ENCODE data around the gene KDM5B. TPM values are rescaled to one million over a fixed set of nuclear protein-coding genes. Genes with fewer than 3 reads are reported as not detected.

KDM5B gene
- total RNA-seq, 2 experiments from 2014 or later = 59.5 to 70.3 TPM

DNA sequence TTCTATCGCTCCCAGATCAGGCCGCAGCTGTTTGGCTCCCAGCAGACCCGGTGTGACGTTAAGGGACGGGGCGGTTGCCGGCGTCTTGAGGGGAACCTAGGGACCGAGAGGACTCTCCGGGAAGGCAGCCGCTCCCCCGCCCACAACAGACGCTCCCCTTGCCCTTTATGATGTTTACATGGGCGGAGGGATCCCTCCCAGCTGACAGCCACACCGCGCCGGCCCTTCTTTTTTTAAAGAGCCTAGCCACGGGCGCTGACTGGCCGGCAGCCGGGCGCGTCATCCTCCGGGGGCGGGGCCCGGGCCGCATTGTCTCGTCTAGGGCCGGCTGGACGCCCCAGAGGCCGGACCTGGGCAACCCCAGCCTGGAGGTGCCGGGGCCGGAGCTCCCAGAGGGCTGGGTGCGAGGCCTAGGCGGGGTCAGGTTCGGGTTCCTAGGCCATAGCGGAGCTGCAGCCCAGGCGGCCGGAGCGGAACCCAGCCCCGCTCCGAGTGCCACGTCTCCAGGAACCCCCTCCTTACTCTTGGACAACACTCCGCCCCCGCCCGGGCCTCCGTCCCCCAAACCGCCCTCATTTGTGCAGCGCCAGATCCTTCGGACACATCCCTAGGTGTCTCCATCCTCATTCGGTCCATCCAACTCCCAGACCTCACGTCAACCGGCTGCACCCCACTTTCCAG, 2.5 kb upstream of the KDM5B start, which contains the start of gene PCAT6:
PCAT6 (plus strand) TSS at position 340 of the 681 bp plus-strand sequence.
- CTCF ChIA-PET = interaction anchor here (0.8 to 1.2 kb wide), 2 partner anchors 10 to 43 kb away, joined by 3 read pairs; no protein-coding TSS in a partner anchor
- H3K4me1 Mint-ChIP-seq = peaks cover 42% of the 10 kb centered on the region
- POLR2A ChIA-PET = interaction anchor here (0.6 to 3.6 kb wide), 3 partner anchors 13 to 78 kb away, joined by 3 to 20 read pairs (median 4); no protein-coding TSS in a partner anchor
- no peaks in the 10 kb centered on the region for H3K9me3 Mint-ChIP-seq
- peaks cover 27% of the 10 kb centered on the region for H3K27me3 Mint-ChIP-seq
- DNase-seq = peak; percentile 91
- peak within 1 kb of the TSS; percentile 98 for H3K4me3 Mint-ChIP-seq
- H3K27ac Mint-ChIP-seq = peak within 1 kb of the TSS; percentile 74
- peaks cover 7% of the 10 kb centered on the region for H3K36me3 Mint-ChIP-seq (ENCODE audit: low read depth)

DNA sequence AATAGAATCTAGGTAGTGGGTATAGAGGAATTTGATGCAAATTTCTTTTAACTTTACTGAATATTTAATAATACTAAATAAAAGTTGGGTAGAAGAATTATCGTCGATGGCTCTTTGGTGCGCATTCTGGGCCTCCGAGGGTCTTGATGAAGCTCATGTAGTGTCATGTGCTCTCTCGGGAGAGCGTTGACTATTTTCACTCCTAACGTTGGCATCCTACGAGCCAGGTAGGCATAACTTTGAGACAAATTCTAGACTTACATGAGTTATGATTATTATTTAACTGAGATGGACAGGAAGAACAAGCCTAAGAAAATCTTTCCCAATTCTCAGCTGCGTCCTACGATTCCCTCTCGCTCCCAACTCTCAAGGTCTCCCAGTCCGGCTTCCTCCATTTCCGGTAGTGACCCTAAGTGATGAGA, 2.0 kb upstream of the KDM5B start:
- Mint-ChIP-seq H3K4me1 (peaks cover 48% of the 10 kb centered on the region), H3K36me3 (ENCODE audit: low read depth) (peaks cover 7% of the 10 kb centered on the region), H3K9me3 (no peaks in the 10 kb centered on the region), H3K27me3 (peaks cover 25% of the 10 kb centered on the region), H3K4me3 (peak overlapping the region; percentile 98), H3K27ac (peak overlapping the region; percentile 69)
- ChIA-PET CTCF (interaction anchor here (0.8 kb wide), 1 partner anchor 44 kb away, joined by 3 read pairs; no protein-coding TSS in a partner anchor), POLR2A (interaction anchor here (0.9 to 3.6 kb wide), 3 partner anchors 12 to 139 kb away, joined by 3 to 20 read pairs (median 4); no protein-coding TSS in a partner anchor)
- DNase-seq = no peak

DNA sequence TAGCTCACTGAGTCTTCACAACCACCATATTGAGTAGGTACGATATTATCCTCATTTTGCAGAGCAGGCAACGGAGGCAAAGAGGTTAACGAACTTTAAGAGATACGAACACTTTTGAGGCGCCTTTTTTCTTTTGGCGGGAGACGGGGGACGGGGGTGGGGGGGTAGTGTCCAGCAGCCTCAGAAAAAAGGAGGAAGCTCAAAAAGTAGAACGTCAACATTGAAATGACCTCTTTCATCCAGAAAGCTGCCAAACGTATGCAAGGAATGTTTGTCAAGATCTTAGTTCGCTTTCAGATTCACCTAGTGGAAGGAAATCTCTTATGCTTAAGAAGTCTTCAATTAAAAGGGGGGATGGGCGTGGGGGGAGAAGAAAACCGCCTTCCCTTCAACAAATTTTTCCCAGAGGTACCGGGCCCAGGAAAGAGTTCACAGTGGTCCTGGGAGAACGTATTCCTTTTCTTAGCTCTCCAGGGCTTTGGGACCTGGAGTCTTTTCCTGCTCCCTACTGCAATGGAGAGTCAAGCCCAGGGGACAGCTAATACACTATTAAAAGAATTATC, 1.5 kb upstream of the KDM5B start:
- H3K4me3 Mint-ChIP-seq = peak overlapping the region; percentile 98
- H3K27ac Mint-ChIP-seq = no peak overlapping the region
- H3K9me3 Mint-ChIP-seq = no peaks in the 10 kb centered on the region
- H3K4me1 Mint-ChIP-seq = peaks cover 52% of the 10 kb centered on the region
- ChIA-PET POLR2A (interaction anchor here (0.9 to 3.6 kb wide), 3 partner anchors 11 to 139 kb away, joined by 3 to 20 read pairs (median 4); no protein-coding TSS in a partner anchor), CTCF (no interaction called here)
- peaks cover 7% of the 10 kb centered on the region for H3K36me3 Mint-ChIP-seq (ENCODE audit: low read depth)
- H3K27me3 Mint-ChIP-seq = peaks cover 21% of the 10 kb centered on the region
- DNase-seq = no peak

DNA sequence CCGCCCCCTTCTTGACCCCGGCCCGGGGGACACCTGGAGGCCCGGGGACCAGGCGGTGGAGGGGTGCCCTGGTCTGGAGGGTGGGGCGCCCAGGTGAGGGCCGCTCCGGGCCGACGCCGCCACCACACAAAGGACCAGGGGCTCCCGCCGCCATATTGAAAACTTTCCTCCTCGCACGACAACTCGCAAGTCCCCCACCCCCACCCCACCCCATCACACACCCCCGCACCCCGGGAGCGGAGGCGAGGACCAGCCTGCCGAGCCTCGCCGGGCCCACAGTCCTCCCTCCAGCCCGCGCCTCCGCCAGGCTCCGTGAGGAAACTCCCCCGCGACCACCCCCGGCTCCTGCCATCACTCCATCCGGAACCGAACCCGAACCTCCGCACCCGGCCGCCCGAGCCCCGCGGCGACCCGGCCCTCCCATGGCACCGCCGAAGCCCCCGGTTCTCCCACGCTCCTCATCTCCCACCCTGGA, 733 bp downstream of the KDM5B start:
- Mint-ChIP-seq H3K9me3 (no peaks in the 10 kb centered on the region), H3K27me3 (peaks cover 14% of the 10 kb centered on the region), H3K36me3 (ENCODE audit: low read depth) (peaks cover 12% of the 10 kb centered on the region), H3K4me3 (peak overlapping the region; percentile 77), H3K4me1 (peaks cover 69% of the 10 kb centered on the region), H3K27ac (peak overlapping the region; percentile 51)
- POLR2A ChIA-PET = interaction anchor here (0.9 to 1.8 kb wide), 6 partner anchors 9 to 200 kb away, joined by 3 to 10 read pairs (median 3); partner anchors contain the start of gene TMEM183A
- DNase-seq = peak; percentile 41
- CTCF ChIA-PET = no interaction called here

DNA sequence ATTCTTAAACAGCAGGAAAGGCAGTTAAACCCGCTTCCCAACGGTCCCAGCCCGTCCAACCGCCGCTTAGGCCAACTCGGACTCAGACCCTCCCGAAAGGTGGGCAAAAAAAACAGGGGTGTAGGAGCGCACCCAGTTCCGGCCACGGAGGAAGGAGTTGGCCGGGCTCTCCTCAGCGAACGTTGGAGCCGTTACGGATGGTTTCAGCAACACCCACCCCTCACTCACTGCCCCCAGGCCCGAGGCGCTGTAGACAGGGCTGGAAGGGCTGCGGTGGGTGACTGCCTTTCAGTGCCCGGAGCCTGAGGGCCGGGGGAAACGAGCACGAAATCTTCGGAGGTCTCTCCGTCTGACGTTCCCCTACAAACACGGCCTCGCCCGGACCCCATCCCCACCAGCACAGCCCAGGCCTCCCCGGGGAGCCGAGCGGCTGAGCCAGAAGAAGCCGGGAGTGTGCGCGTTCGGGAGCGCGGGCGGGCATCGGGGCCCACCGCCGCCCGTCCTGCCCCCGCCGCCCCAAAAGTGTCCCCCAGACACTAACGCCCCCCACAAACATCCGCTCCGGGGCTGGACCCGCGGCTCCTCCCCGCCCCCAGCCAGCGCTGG, 1.3 kb downstream of the KDM5B start:
- Mint-ChIP-seq H3K9me3 (no peaks in the 10 kb centered on the region), H3K36me3 (ENCODE audit: low read depth) (peaks cover 12% of the 10 kb centered on the region), H3K4me3 (peak overlapping the region; percentile 77), H3K27me3 (peaks cover 14% of the 10 kb centered on the region), H3K4me1 (peaks cover 66% of the 10 kb centered on the region), H3K27ac (peak overlapping the region; percentile 92)
- ChIA-PET CTCF (interaction anchor here (0.7 kb wide), 1 partner anchor 14 kb away, joined by 3 read pairs; no protein-coding TSS in a partner anchor), POLR2A (interaction anchor here (1.9 kb wide), 2 partner anchors 28 to 200 kb away, joined by 7 to 12 read pairs; partner anchors contain the start of gene TMEM183A)
- peak; percentile 35 for DNase-seq

DNA sequence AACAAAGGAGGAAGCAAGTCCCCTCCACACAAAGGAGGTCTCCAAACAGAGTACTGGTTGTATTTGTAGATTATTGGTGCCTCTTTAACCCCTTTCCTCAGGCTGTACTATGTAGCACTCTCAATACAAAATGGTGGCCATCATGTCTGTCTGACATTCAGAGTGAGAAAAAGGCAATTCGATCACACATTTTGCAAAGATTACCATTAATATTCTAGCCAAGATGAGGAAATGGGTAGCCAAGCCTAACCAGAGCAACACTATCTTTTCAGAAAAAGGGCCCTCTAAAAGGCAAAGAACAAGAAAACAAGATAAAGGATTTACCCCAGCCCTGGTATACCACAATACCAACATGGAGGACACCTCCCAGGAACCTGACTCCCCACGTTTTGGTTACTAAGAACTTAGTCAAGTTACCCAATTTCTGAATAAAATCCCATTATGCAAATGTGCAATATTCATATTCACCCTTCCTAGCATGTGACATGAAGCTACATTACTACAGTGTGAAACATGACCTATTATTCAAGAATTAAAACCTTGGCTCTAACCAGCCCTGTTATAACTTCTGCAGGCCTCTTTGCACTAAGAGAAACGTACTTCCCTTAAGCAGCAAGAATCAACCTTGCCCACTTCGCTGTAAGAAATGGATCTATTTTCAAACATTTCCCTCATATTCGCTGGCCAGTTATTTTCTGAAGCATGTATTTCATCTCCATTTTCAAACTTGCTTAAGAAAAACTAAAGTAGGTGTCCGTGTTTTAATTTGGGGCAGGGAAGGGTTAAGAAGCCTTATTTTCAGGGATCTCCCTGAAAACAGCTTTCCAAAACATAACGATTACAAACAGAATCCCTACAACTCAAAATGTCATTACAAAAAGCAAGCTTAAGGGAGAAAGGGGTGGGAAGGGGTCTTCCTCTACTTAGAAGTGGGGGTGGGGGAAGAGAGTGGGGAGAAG, 2.1 kb downstream of the KDM5B start:
- Mint-ChIP-seq H3K27ac (peak overlapping the region; percentile 92), H3K36me3 (ENCODE audit: low read depth) (peaks cover 12% of the 10 kb centered on the region), H3K4me1 (peaks cover 63% of the 10 kb centered on the region), H3K9me3 (no peaks in the 10 kb centered on the region), H3K27me3 (peaks cover 9% of the 10 kb centered on the region), H3K4me3 (peak overlapping the region; percentile 77)
- POLR2A ChIA-PET = interaction anchor here (0.7 to 1.9 kb wide), 6 partner anchors 10 to 201 kb away, joined by 3 to 12 read pairs (median 4); partner anchors contain the start of gene TMEM183A
- DNase-seq = no peak
- CTCF ChIA-PET = interaction anchor here (0.7 kb wide), 2 partner anchors 13 to 29 kb away, joined by 3 read pairs; no protein-coding TSS in a partner anchor

DNA sequence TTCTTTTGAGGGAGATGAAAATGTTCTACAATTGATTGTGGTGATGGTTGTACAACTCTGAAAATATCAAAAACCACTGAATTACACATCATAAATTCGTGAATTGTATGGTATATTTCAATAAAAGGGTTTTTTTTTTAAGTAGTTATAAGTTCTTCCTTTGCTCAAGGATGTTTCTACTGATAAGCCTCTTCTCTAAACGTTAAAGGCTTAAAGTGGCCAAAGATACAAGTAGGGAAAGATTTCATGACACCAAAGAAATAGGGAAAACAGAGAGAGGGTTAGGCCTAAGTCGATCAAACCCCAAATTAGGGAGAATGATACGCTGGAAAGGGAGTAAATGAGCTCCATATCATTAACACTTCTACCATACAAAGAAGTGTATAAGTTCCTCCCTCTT, 4.1 kb downstream of the KDM5B start:
- ChIA-PET POLR2A (no interaction called here), CTCF (no interaction called here)
- Mint-ChIP-seq H3K36me3 (ENCODE audit: low read depth) (peaks cover 21% of the 10 kb centered on the region), H3K4me1 (peaks cover 56% of the 10 kb centered on the region), H3K9me3 (no peaks in the 10 kb centered on the region), H3K27ac (no peak overlapping the region), H3K4me3 (no peak overlapping the region), H3K27me3 (peaks cover 6% of the 10 kb centered on the region)
- no peak for DNase-seq

DNA sequence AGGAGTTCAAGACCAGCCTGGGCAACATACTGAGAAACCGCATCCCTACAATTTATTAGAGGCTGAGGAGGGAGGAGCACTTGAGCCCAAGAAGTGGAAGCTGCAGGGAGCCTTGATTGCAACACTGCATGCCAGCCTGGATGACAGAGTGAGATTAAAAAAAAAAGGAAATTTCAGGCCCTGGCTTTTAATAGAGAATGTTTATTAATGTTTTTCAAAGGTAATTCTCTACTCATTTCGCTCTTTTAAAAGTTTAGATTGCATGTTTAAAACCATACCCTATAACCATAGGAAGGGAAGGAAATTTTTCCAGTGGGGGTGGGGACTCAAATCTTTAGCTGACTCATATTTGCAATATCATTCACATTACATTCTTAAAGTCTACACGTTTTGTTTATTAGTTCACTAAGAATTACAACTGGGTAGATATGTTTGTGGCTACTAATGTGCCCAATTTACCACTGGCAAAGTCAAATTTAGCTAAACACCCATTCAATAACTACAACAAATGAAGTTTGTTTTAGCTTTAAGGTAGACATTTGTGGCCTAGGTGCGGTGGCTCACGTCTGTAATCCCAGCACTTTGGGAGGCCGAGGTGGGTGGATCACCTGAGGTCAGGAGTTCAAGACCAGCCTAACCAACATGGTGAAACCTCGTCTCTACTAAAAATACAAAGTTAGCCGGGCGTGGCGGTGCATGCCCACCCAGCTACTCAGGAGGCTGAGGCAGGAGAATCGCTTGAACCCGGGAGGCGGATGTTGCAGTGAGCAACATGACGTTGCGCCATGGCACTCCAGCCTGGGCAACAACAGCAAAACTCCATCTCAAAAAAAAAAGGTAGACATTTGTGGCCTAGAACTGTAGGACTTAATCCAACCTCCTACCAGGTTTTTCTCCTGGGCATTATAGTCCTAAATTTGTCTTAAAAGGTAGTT, 5.0 kb downstream of the KDM5B start:
- H3K27me3 Mint-ChIP-seq = no peaks in the 10 kb centered on the region

DNA sequence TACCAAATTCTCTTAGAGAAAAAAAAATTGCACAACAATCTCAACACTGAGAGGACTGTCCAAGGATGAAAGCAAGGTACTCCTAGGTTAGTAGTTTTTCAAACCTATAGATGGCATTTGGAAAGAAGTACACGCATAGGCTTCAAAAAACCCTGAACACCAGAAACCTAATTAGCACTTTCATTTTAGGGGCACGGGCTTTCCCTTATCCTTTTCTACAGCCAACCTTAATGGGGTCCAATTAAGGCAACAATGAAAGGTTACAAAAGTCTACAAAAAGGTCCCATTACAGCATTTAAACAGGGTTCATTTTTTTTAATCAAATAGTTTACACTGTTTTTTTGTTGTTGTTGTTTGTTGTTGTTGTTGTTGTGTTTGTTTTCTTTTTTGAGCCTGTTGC, 6.2 kb downstream of the KDM5B start:
- Mint-ChIP-seq H3K4me3 (no peak overlapping the region), H3K27me3 (no peaks in the 10 kb centered on the region), H3K27ac (no peak overlapping the region), H3K36me3 (ENCODE audit: low read depth) (peaks cover 19% of the 10 kb centered on the region), H3K4me1 (peaks cover 59% of the 10 kb centered on the region), H3K9me3 (no peaks in the 10 kb centered on the region)
- CTCF ChIA-PET = no interaction called here
- POLR2A ChIA-PET = no interaction called here
- no peak for DNase-seq

More for the DNA sequence above, 5.0 kb downstream of the KDM5B start:
- Mint-ChIP-seq H3K36me3 (ENCODE audit: low read depth) (peaks cover 19% of the 10 kb centered on the region), H3K27ac (no peak overlapping the region), H3K9me3 (no peaks in the 10 kb centered on the region), H3K4me1 (peaks cover 56% of the 10 kb centered on the region), H3K4me3 (no peak overlapping the region)
- no peak for DNase-seq
- CTCF ChIA-PET = no interaction called here
- POLR2A ChIA-PET = interaction anchor here (0.6 kb wide), 1 partner anchor 204 kb away, joined by 3 read pairs; the partner anchor contains the start of gene TMEM183A

DNA sequence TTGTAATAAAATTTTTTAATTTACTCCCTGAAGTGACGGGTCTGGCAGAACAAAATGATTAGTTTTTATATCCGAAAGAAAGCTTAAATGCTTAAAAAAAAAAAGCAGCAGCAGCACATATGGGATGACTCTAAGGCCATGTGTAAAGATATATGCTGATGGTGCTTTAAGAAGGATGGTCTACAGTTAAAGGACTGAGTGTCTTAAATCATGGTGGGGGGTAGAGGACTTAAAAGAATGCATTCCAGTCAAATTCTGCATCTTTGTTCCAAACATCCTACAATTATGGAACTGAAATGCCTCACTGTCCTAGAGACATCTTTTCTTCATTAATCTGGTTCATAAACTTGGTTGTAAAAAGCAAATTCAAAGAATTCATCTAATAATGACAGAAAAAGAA, 7.0 kb downstream of the KDM5B start:
- DNase-seq = no peak
- POLR2A ChIA-PET = no interaction called here
- H3K36me3 Mint-ChIP-seq (ENCODE audit: low read depth) = peaks cover 15% of the 10 kb centered on the region
- CTCF ChIA-PET = interaction anchor here (1.0 kb wide), 1 partner anchor 21 kb away, joined by 3 read pairs; no protein-coding TSS in a partner anchor
- H3K27ac Mint-ChIP-seq = no peak overlapping the region
- H3K4me1 Mint-ChIP-seq = peaks cover 56% of the 10 kb centered on the region
- no peaks in the 10 kb centered on the region for H3K27me3 Mint-ChIP-seq
- H3K9me3 Mint-ChIP-seq = no peaks in the 10 kb centered on the region
- no peak overlapping the region for H3K4me3 Mint-ChIP-seq

DNA sequence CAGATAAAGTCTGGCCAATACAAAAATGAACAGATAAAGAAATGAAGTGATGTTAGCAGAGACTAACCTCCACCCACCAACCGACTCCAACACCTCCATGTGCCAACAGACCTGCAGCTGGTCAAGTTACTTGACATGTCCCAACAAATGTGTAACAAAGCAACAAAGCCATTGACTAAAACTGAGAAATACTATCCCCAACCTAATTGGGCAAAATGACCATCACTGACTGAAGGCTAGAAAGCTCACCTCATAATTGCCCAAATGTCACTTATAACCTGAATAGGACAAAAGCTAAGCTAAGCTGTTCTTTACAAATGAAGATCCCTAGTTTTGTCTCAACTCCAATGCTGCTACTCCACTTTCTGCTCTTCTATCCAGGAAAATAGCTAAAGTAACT, 7.5 kb downstream of the KDM5B start:
- H3K4me1 Mint-ChIP-seq = peaks cover 54% of the 10 kb centered on the region
- ChIA-PET CTCF (interaction anchor here (1.0 kb wide), 1 partner anchor 21 kb away, joined by 3 read pairs; no protein-coding TSS in a partner anchor), POLR2A (interaction anchor here (0.6 kb wide), 1 partner anchor 15 kb away, joined by 3 read pairs; no protein-coding TSS in a partner anchor)
- peaks cover 14% of the 10 kb centered on the region for H3K36me3 Mint-ChIP-seq (ENCODE audit: low read depth)
- no peaks in the 10 kb centered on the region for H3K9me3 Mint-ChIP-seq
- no peak for DNase-seq
- no peak overlapping the region for H3K27ac Mint-ChIP-seq
- H3K27me3 Mint-ChIP-seq = no peaks in the 10 kb centered on the region
- H3K4me3 Mint-ChIP-seq = no peak overlapping the region

All from activated CD4-positive, alpha-beta memory T cell treated with anti-CD3 and anti-CD28 coated beads, Interleukin-2, amount 10 ng/mL, durations not matched to agents 7 days and 5 days (primary cell).